IPS-18c (cell line): ENCODE results near the gene PID1.

Experiments
- H3K4me3 ChIP-seq: 2 replicates; pipeline ENCODE4 v1.7.0; 2013; ENCODE audit warnings: low read depth, mild to moderate bottlenecking, low read length, moderate library complexity; ENCODE audit not compliant: insufficient read depth
- H3K9me3 ChIP-seq: one replicate; pipeline ENCODE4 v1.6.1; 2013; ENCODE audit warnings: mild to moderate bottlenecking, low read length, moderate library complexity; ENCODE audit not compliant: control insufficient read depth, insufficient read depth

The PID1 gene

GRCh38 chr2:228974169-228974568 lies 296.9 kb downstream of the PID1 start:
- Histone ChIP-seq H3K9me3 (no peaks in the 10 kb centered on the region), H3K4me3 (no peak overlapping the region)
